Activated T-cell treated with anti-CD3 and anti-CD28 coated beads, Interleukin-2, amount 50 U/mL, for 72 hours (primary cell): ENCODE data around the gene CREB3L2. TPM values are rescaled to one million over a fixed set of nuclear protein-coding genes. Genes with fewer than 3 reads are reported as not detected.
A peak's percentile ranks its signal among the peaks of the same experiment; 100 is the strongest.
"Not testable (repeated sequence)": the region's sequence is repeated elsewhere in the genome, so short reads cannot be mapped to it uniquely, and the experiment has no call there.

Experiments used
- ATAC-seq, 2 donors: fragments of 150-1000 bp; cut with Tn5 transposase; replicated peaks in 1 of 2; 2 replicates each; pipeline ENCODE4 v1.10.0; 2021; ENCODE audit warnings: moderate library complexity in 2 of 2, mild to moderate bottlenecking in 1 of 2
- DNase-seq, 2 donors: peaks; one replicate each; pipeline ENCODE4 v3.0.0; 2021 to 2022; ENCODE audit warnings: mixed read lengths in 1 of 2
- H3K27ac Mint-ChIP-seq: one replicate; pipeline ENCODE4 v1.8.0; 2022; ENCODE audit warnings: mild to moderate bottlenecking, moderate library complexity, mixed read lengths
- H3K27me3 Mint-ChIP-seq: one replicate; pipeline ENCODE4 v1.8.0; 2022; ENCODE audit warnings: low read depth, mixed read lengths
- H3K36me3 Mint-ChIP-seq, 2 donors: one replicate each; pipeline ENCODE4 v1.8.0; 2022; ENCODE audit warnings: mixed read lengths in 2 of 2, mild to moderate bottlenecking in 1 of 2; ENCODE audit not compliant: insufficient read depth in 2 of 2
- H3K4me1 Mint-ChIP-seq: one replicate; pipeline ENCODE4 v1.8.0; 2022; ENCODE audit warnings: low read depth, mixed read lengths
- H3K4me3 Mint-ChIP-seq, 2 donors: one replicate each; pipeline ENCODE4 v1.8.0; 2022; ENCODE audit warnings: mild to moderate bottlenecking in 2 of 2, mixed read lengths in 2 of 2, moderate library complexity in 2 of 2
- H3K9me3 Mint-ChIP-seq, 2 donors: one replicate each; pipeline ENCODE4 v1.8.0; 2022; ENCODE audit warnings: mixed read lengths in 2 of 2
- total RNA-seq, 2 donors: library from RNA; stranded (reverse); gene quantifications; one replicate each; pipeline ENCODE4 v1.2.3, GENCODE V29; 2022

CREB3L2 gene
- total RNA-seq, 2 donors from 2014 or later = 49.4 to 55.1 TPM

- ATAC-seq = no peak
- Mint-ChIP-seq H3K4me3 (no peak overlapping the region), H3K4me1 (peaks cover 5% of the 10 kb centered on the region), H3K36me3 (peaks cover 0 to 6% of the 10 kb centered on the region in 2 donors), H3K9me3 (no peaks in the 10 kb centered on the region), H3K27ac (no peak overlapping the region), H3K27me3 (no peaks in the 10 kb centered on the region)
- no peak for DNase-seq
Measured at GRCh38 chr7:138025215-138026186, 23.6 kb upstream of the CREB3L2 start.

GRCh38 chr7:138024765-138025164 lies 22.9 kb upstream of the CREB3L2 start:
- ATAC-seq (no peak), DNase-seq (no peak)
- Mint-ChIP-seq H3K4me3 (no peak overlapping the region), H3K27me3 (no peaks in the 10 kb centered on the region), H3K9me3 (no peaks in the 10 kb centered on the region), H3K4me1 (peaks cover 5% of the 10 kb centered on the region), H3K36me3 (peaks cover 0 to 6% of the 10 kb centered on the region in 2 donors), H3K27ac (no peak overlapping the region)

GRCh38 chr7:138024343-138024691 lies 22.4 kb upstream of the CREB3L2 start:
- no peak for ATAC-seq
- peaks cover 5% of the 10 kb centered on the region for H3K4me1 Mint-ChIP-seq
- no peak overlapping the region for H3K27ac Mint-ChIP-seq
- peaks cover 0 to 6% of the 10 kb centered on the region in 2 donors for H3K36me3 Mint-ChIP-seq
- H3K27me3 Mint-ChIP-seq = no peaks in the 10 kb centered on the region
- H3K4me3 Mint-ChIP-seq = no peak overlapping the region
- H3K9me3 Mint-ChIP-seq = no peaks in the 10 kb centered on the region
- DNase-seq = no peak

GRCh38 chr7:138023618-138024342 lies 21.9 kb upstream of the CREB3L2 start:
- Mint-ChIP-seq H3K4me3 (no peak overlapping the region), H3K36me3 (peaks cover 0 to 6% of the 10 kb centered on the region in 2 donors), H3K9me3 (no peaks in the 10 kb centered on the region), H3K27ac (no peak overlapping the region), H3K4me1 (peaks cover 5% of the 10 kb centered on the region), H3K27me3 (no peaks in the 10 kb centered on the region)
- peak in 1 of 2 donors; percentile 57 for ATAC-seq
- DNase-seq = no peak

- no peak for ATAC-seq
- H3K4me3 Mint-ChIP-seq = no peak overlapping the region
Measured at GRCh38 chr7:138021889-138022288, 20.0 kb upstream of the CREB3L2 start.

GRCh38 chr7:138017992-138018391 lies 16.1 kb upstream of the CREB3L2 start:
- H3K4me1 Mint-ChIP-seq = no peaks in the 10 kb centered on the region
- no peak overlapping the region for H3K4me3 Mint-ChIP-seq
- no peaks in the 10 kb centered on the region for H3K9me3 Mint-ChIP-seq
- no peaks in the 10 kb centered on the region for H3K27me3 Mint-ChIP-seq
- no peaks in the 10 kb centered on the region for H3K36me3 Mint-ChIP-seq
- no peak overlapping the region for H3K27ac Mint-ChIP-seq
- no peak for ATAC-seq
- no peak for DNase-seq

More at GRCh38 chr7:138021889-138022288, 20.0 kb upstream of the CREB3L2 start:
- Mint-ChIP-seq H3K9me3 (no peaks in the 10 kb centered on the region), H3K36me3 (peaks cover 0 to 6% of the 10 kb centered on the region in 2 donors), H3K27me3 (no peaks in the 10 kb centered on the region), H3K27ac (no peak overlapping the region), H3K4me1 (peaks cover 5% of the 10 kb centered on the region)
- no peak for DNase-seq

GRCh38 chr7:138015096-138015495 lies 13.2 kb upstream of the CREB3L2 start:
- Mint-ChIP-seq H3K4me3 (no peak overlapping the region), H3K9me3 (no peaks in the 10 kb centered on the region), H3K4me1 (no peaks in the 10 kb centered on the region), H3K27me3 (no peaks in the 10 kb centered on the region), H3K27ac (peak overlapping the region; percentile 6), H3K36me3 (no peaks in the 10 kb centered on the region)
- DNase-seq (no peak), ATAC-seq (no peak)

- peaks cover under 1% of the 10 kb centered on the region for H3K27me3 Mint-ChIP-seq
- H3K4me3 Mint-ChIP-seq = no peak overlapping the region
- DNase-seq (no peak), ATAC-seq (no peak)
- no peaks in the 10 kb centered on the region for H3K36me3 Mint-ChIP-seq
- H3K27ac Mint-ChIP-seq = peak overlapping the region; percentile 6
- no peaks in the 10 kb centered on the region for H3K9me3 Mint-ChIP-seq
- no peaks in the 10 kb centered on the region for H3K4me1 Mint-ChIP-seq
Measured at GRCh38 chr7:138014686-138015085, 12.8 kb upstream of the CREB3L2 start.

GRCh38 chr7:138014201-138014600 lies 12.3 kb upstream of the CREB3L2 start:
- not testable (repeated sequence) for H3K27me3 Mint-ChIP-seq, DNase-seq, H3K4me1 Mint-ChIP-seq, ATAC-seq, H3K36me3 Mint-ChIP-seq, H3K9me3 Mint-ChIP-seq, H3K4me3 Mint-ChIP-seq, H3K27ac Mint-ChIP-seq

- no peak for ATAC-seq
- H3K4me1 Mint-ChIP-seq = no peaks in the 10 kb centered on the region
Measured at GRCh38 chr7:138009350-138009653, 7.4 kb upstream of the CREB3L2 start.

GRCh38 chr7:138008588-138009349 lies 6.9 kb upstream of the CREB3L2 start:
- Mint-ChIP-seq H3K27me3 (peaks cover 10% of the 10 kb centered on the region), H3K27ac (no peak overlapping the region), H3K4me3 (no peak overlapping the region), H3K9me3 (no peaks in the 10 kb centered on the region), H3K4me1 (no peaks in the 10 kb centered on the region), H3K36me3 (no peaks in the 10 kb centered on the region)
- DNase-seq (peak; percentile 15 to 28), ATAC-seq (peak; percentile 32 to 49)

More at GRCh38 chr7:138009350-138009653, 7.4 kb upstream of the CREB3L2 start:
- Mint-ChIP-seq H3K27ac (no peak overlapping the region), H3K4me3 (no peak overlapping the region), H3K9me3 (no peaks in the 10 kb centered on the region), H3K36me3 (no peaks in the 10 kb centered on the region), H3K27me3 (peaks cover 10% of the 10 kb centered on the region)
- no peak for DNase-seq

- ATAC-seq (no peak), DNase-seq (no peak)
- no peaks in the 10 kb centered on the region for H3K4me1 Mint-ChIP-seq
- peaks cover 10% of the 10 kb centered on the region for H3K27me3 Mint-ChIP-seq
- no peaks in the 10 kb centered on the region for H3K9me3 Mint-ChIP-seq
- H3K27ac Mint-ChIP-seq = no peak overlapping the region
- no peaks in the 10 kb centered on the region for H3K36me3 Mint-ChIP-seq
- H3K4me3 Mint-ChIP-seq = no peak overlapping the region
Measured at GRCh38 chr7:138008019-138008587, 6.2 kb upstream of the CREB3L2 start.
